GM18499 (cell line): ENCODE results near the gene GOLGB1.
"Not testable (repeated sequence)": the region's sequence is repeated elsewhere in the genome, so short reads cannot be mapped to it uniquely, and the experiment has no call there.

Experiments
- ATAC-seq: cut with Tn5 transposase; IDR thresholded peaks from one replicate; pipeline ENCODE4 v1.9.1; 2021; ENCODE audit warnings: moderate number of reproducible peaks; ENCODE audit not compliant: insufficient read depth, unreplicated experiment

Gene GOLGB1

DNA sequence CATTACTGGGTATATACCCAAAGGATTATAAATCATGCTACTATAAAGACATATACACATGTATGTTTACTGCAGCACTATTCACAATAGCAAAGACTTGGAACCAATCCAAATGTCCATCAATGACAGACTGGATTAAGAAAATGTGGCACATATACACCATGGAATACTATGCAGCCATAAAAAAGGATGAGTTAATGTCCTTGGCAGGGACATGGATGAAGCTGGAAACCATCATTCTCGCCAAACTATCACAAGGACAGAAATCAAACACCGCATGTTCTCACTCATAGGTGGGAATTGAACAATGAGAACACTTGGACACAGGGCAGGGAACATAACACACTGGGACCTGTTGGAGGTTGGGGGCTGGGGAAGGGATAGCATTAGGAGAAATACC is 6.4 kb downstream of the GOLGB1 start:
- ATAC-seq, result not testable (repeated sequence)

DNA sequence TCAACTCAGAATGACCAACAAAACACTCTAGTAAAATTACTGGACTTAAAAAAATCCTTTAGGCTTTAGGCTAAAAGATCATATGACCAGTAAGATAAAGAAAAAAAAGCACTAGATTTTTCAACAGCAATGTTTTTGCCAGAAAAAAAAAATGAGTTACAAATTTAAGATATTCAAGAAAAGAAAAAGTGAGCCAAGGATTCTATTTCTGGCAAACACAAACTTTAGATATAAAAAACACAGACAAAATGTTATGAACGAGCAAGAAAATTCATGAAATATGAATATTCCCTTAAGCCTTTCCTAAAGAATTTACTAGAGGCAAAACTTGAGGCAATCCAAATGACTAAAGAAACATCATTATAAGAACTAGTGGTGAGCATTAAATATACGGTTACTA is 8.6 kb downstream of the GOLGB1 start:
- ATAC-seq, result no peak

DNA sequence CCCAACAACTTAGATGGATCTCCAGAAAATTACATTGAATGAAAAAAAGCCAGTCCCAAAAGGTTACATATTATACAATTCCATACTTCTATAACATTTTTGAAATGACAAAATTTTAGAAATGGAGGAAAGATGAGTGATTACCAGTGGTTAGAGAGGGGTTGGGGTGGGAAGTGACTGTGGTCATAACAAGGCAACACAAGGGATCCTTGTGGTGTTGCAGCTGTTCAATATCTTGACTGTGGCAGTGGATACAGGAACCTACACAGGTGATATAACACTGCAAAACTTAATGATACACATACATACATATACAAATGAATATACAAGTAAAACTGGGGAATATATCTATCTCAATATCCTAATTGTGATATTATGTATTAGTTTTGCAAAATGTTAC is 9.6 kb downstream of the GOLGB1 start:
- no peak for ATAC-seq

DNA sequence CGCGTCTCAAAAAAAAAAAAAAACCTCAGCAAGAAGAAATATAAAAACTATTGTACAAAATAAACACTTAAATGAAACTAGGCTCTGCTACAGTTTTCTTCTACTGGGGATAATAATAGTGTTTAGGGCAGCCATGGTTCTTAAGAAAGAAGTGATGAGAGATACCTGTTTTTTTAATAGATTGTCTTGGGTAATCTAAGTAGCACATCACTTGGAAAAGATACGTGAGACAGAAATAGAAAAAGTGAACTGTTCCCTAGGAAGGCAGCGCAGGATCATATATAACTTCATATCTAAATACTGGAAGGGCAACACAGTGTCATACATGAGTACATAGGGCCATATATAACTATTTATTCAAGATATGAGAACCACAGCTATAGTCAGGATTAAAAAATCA is 11.9 kb downstream of the GOLGB1 start:
- ATAC-seq, result no peak

DNA sequence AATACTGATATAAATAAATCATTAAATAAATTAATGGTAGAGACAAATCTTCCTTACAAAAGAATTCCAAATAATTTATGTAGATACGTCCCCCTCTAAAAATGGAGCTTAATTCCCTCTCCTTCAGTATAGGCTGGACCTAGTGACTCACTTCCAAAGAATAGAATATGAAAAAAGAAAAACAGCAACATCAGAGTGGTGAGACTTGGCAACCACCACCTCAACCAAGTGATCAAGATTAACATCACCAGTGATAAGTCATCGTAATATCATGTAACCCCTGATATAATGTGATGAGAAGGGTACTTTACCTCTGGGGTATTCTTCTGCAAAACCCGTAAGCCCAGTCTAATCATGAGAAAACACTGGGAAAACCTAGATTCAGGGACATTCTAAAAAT is 13.4 kb downstream of the GOLGB1 start:
- ATAC-seq, result no peak

DNA sequence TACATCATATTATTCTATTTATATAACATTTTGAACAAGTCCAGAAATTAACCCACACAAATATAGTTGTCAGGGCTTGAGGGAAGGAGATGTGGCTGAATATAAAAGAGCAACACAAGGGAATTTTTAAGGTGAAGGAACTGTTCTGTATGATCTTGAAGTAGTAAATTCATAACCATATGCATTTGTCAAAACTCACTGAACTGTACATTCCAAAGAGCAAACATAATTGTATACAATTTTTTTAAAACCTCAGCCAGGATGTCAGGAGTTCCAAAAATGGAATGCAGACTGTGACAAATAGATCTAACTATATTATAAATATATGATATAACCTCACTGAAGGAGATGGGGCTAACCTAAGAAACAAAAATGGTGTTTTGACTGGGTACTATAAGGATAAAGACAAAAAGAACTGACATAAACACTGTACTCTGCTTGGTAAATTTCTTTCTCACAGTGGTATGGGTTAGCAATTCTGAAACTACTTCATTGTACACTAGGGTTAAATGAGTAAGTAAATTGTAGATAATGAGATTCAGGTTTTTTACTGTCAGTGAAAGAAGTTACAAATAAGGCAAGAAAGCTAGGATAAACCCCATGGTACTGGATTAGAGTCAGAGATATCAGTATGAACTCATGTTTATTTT is 14.4 kb downstream of the GOLGB1 start:
- peak; percentile 93 for ATAC-seq

DNA sequence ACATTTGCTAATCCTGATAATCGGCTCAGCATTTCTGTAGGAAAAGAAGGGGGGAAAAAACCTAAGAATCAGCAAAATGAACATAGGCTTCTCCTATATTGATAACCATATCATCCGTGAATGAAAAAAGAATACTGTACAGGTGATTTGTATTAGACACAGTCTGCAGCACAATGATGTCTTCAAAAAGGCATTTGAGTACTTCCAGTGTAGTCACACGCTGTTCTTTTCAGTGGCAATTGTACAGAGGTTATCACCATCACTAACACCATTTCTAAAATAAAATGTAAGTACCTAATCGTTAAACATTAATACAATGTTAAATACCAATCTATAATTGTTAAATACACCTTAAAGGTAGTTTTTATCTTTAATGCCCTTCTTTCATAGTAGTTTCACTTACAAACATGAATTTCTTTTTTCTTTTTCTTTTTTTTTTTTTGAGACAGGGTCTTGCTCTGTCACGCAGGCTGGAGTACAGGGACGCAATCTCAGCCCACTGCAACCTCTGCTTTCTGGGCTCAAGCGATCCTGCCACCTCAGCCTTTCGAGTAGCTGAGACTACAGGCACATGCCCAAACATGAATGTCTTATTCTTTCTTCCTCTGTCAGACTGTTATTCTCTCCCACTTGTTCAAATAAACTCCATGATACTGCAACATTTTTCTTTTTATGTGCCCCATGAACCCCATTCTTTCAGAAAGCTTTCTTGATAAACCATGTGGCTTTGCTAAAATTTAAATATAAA is 18.4 kb downstream of the GOLGB1 start:
- no peak for ATAC-seq

DNA sequence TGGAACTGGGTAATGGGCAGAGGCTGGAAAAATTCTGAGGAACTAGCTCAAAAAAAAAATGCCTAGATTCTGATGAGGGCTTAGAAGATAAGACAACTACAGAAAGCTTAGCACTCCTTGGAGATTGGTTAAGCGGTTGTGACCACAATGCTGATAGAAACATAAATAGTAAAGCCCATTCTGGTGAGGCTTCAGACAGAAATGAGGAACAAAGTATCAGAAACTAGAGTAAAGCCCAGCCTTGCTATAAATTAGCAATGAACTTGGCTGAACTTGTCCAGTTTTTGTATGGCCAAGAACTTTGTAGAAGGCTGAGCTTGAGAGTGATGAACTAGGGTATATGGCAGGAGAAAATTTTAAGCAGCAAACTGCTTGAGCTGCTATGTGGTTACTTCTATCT is 25.4 kb downstream of the GOLGB1 start:
- ATAC-seq, result peak; percentile 71

DNA sequence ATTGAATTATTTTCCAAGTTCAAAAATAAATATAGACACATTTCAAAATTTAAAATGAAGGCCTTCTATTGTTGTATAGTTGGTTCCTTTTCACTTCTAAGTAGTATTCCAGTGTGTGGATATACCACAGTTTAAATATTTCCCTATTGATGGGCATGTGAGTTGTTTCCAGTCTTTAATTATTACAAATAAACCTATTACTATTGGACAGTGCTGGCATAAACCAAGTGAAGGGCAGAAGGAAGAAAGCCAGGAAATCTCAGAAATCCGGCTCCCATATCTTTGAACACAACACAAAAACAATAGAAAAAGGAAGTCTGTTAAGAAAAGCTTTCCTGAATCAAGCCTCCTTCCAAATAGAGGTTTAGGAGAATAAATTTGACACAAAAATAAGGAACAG is 26.1 kb downstream of the GOLGB1 start:
- no peak for ATAC-seq

DNA sequence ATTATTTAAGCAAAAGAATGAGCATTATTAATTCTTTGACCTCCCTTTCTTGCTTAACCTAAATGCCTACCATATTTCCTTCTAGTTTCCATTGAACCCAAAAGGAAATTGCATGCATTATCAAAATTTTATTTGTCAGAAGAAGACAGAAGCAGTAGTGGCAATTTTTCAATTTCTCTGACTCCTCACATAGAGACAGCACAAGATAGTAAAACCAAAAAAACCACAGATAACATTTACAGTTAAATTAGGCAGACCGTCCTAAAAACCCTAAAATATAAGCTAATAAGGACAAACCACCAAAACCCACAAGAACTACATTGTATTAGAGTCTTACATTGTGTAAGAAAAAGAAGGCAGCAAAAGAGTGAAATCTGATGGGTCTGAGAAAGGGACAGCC is 27.1 kb downstream of the GOLGB1 start:
- ATAC-seq, result no peak

DNA sequence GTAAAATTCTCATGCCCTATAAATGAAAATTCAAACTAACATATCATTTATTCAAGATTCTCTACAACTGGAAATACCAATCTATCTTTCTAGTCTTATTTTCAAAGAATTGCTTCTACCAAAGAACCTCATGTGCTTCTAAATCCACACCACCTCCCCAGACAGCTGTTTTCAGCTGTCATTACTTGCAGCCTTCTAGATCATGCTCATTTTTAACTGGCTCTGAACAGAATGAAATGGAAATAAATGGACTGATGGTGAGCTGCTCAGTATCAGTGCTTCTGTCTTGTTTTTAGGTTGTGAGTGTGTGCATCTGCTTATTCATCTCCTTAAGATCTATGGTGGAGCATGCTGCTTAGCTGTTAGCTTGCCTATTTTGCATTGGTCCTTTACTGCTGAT is 29.4 kb downstream of the GOLGB1 start:
- no peak for ATAC-seq

DNA sequence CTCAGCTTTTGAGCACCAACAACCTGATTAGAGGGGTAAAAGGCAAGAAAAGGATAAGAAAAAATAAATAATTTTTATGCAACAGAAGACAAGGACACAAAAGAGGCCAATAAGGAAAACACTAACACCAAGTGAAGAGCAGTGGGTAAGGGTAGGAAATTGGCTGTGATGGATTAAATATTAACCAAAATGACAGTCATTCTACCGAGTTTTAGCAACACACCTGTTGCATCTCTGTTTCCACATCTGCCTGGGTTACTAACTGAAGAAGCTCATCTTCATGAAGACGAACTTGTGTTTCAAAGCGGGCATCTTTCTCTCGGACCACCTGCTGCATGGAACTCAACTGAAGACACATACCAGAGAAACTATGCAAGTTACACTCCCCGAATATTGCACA is 30.1 kb downstream of the GOLGB1 start:
- no peak for ATAC-seq

DNA sequence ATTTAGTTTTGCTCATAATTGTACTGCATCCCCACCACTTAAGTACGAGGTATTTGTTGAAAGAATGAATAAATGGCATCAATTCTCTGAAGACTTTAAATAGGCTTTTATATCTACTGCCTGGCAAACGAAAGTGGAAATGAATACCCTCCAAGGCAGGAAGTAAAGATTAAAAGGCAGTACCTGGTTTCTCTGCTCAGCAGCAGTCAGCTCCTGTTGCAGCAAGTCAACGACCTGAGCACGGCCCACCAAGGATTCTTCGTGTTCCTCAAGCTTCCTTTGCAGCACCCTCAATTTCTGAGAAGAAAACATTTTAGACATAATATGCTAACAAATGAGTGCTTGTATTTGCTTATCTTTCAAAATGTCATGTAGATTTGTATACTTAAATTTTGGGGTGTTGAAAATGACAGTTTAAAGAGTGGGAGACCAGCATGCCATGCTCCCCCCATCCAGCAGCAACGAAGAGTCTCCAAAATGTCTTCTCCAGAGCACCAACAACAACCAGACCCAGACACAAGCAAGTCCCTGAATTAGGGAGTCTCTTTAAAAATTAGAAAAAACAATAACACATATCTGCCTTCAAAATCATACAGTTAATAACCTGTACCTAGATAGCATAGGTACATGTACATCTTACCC is 31.2 kb downstream of the GOLGB1 start:
- no peak for ATAC-seq

DNA sequence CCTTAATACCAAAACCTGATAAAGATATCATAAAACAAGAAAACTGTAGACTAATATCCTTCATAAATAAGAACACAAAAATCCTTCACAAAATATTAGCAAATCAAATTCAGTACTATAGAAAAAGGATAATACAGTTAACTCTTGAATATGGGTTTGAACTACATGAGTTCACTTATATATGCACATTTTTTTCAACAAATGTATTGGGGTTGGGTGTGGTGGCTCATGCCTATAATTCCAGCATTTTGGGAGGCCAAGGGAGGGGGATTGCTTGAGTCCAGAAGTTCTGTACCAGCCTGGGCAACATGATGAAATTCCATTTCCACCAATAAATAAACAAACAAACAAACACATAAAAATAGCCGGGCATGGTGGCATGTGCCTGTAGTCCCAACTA is 39.2 kb downstream of the GOLGB1 start:
- no peak for ATAC-seq

DNA sequence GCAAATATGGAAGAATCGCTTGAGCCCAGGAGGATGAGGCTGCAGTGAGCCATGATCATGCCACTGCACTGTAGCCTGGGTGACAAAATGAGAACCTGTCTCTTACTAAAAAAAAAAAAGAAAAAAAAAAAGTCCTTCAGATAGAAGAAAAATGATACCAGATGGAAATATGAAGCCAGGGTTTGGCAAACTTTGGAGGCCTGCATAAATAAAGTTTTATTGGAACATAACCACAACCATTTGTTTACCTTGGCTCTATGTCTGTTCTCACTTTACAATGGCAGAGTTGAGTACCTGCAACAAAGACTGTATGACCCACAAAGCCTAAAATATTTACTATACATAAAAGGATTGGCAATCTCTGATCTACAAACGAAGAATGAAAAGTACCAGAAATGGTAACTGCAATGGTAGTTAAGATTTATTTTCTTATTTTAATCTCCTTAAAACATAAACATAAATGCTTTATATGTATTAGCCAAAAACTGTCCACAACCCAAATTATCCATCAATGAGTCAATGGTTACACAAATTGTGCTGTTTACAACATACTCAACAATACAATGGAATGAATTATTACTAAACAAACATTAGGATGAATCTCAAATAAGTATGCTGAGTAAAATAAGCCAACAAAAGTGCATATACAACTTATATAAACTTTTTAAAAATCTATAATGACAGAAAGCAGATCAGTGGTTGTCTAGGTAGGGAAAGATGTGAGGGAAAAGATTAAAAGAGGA is 41.8 kb downstream of the GOLGB1 start:
- ATAC-seq, result no peak

DNA sequence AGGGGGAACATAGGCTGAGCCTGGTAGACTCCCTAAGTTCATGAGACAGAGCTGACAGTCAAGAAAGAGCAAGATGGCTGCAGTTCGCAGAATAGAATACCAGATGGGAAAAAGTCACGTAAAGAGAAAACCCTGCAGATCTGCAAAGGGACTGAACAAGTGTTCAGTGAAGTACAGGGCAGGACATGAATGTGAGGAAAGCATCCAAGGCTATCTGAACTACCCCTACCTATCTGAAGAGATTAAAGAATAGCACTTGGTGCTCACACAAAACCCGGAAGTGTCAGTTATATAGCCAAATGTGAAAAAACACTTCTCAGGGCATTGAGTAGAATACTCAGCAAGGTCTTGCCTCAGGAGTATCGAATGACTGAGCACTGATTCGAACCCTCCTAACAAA is 44.0 kb downstream of the GOLGB1 start:
- ATAC-seq, result no peak

DNA sequence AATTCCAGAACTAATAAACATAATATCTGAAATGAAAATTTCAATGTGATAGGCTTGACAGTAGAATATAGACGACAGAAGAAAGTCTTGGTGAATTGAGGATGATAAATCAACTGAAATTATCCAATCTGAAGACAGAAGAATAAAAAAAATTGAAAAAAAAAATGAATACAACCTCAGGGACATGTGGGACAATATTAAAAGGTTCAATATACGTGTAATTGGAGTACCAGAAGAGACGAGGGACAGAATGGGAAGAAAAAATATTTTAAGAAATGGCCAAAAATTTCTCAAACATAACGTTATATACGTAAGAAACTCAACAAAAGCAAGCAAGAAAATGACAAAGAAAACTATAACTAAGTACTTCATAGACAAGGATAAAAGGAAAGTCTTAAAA is 45.6 kb downstream of the GOLGB1 start:
- no peak for ATAC-seq

DNA sequence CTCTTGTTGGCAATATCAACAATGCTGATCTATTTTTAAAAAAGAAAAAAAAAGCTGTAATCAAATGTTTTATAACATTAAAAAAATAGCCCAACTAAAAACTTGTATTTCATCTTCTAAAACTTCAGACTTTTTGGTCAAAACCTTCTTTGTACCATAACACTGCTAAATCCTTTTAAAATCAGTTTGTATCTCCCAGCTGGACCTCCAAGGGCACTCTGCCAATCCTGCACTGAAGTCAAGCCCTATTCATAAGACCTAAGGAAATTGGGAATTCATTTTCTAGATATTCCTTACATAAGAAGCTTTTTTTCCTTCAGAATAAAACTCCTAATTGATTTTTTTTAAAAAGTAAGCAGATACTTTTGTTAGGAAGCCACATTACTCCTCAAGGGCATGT is 50.6 kb downstream of the GOLGB1 start:
- no peak for ATAC-seq

DNA sequence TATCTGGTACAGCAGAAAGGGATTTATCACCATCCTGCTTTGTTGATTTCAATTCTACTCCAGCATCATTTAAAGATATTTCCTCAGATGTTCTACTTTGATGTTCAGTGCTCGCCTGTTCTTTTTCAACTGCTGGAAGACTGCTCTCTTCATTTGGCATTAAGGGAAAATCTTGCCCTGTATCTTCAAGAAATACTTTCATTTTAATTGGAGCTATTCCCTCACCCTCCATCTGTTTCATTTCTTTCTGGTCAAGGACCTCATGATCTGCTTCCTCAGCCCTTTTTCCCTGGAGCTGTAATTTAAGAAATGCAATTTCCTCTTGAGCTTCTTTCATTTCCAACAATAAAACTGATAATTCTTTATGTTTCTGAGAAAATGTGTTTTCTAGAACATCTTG is 51.1 kb downstream of the GOLGB1 start:
- ATAC-seq, result no peak

DNA sequence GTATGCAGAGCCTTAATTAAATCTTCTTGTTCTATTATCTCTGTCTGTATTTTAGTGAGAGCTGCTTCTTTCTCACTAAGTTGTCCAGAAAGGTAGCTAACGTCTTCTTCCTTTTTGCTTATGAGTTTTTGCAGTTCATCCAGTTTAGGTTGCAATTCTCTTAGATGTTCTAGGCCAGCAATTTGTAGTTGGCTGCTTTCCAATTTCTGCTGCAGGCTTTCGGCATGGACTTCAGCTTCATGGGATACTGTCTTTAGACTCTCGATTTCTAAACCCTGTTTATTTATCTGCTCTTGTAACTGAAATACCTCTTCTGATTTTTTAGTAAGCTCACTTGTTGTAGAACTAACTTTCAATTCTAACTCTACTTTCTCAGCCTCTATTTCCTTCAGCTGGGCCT is 53.4 kb downstream of the GOLGB1 start:
- no peak for ATAC-seq
